CD4-positive, CD25-positive, alpha-beta regulatory T cell (primary cell): ENCODE data around the gene CASP7. TPM values are rescaled to one million over a fixed set of nuclear protein-coding genes. Genes with fewer than 3 reads are reported as not detected.

Experiments
- ATAC-seq, 2 donors: fragments of 150-1000 bp; cut with Tn5 transposase; one replicate each; pipeline ENCODE4 v1.10.0; 2021; ENCODE audit warnings: low read depth in 2 of 2, moderate number of reproducible peaks in 2 of 2, moderate library complexity in 1 of 2
- DNase-seq, 3 donors: peaks; one replicate each; pipeline versions ENCODE4 v3.0.0 to v3.0.0-alpha.2; 2012 to 2022; ENCODE audit warnings: mixed read lengths in 1 of 3
- H3K27ac ChIP-seq: one replicate; pipeline ENCODE4 v1.7.0; 2013; ENCODE audit warnings: mild to moderate bottlenecking, low read length; ENCODE audit not compliant: insufficient read depth, poor library complexity, severe bottlenecking
- H3K27me3 ChIP-seq: one replicate; pipeline ENCODE4 v1.7.0; 2013; ENCODE audit warnings: low read length; ENCODE audit not compliant: control insufficient read depth, insufficient read depth
- H3K36me3 ChIP-seq: one replicate; pipeline ENCODE4 v1.7.0; 2013; ENCODE audit warnings: mild to moderate bottlenecking, low read length, moderate library complexity; ENCODE audit not compliant: control insufficient read depth, insufficient read depth
- H3K4me1 ChIP-seq: 2 replicates; pipeline ENCODE4 v1.7.0; 2013; ENCODE audit warnings: mild to moderate bottlenecking, low read length; ENCODE audit not compliant: insufficient read depth, control insufficient read depth, poor library complexity, severe bottlenecking
- H3K4me3 ChIP-seq: one replicate; pipeline ENCODE4 v1.7.0; 2013; ENCODE audit warnings: low read depth, mild to moderate bottlenecking, low read length, moderate library complexity
- H3K9me3 ChIP-seq, 2 experiments: 1 replicate in 1 of 2; 2 replicates in 1 of 2; pipeline ENCODE4 v1.7.0; 2013; ENCODE audit warnings: low read length in 2 of 2, mild to moderate bottlenecking in 1 of 2, moderate library complexity in 1 of 2; ENCODE audit not compliant: control insufficient read depth in 2 of 2
- H3K27ac Mint-ChIP-seq, 3 donors: one replicate each; pipeline ENCODE4 v1.8.0; 2020 to 2022; ENCODE audit warnings: mild to moderate bottlenecking in 3 of 3, mixed read lengths in 3 of 3, moderate library complexity in 2 of 3
- H3K27me3 Mint-ChIP-seq: one replicate; pipeline ENCODE4 v1.8.0; 2022; ENCODE audit warnings: mild to moderate bottlenecking, mixed read lengths
- H3K36me3 Mint-ChIP-seq: one replicate; pipeline ENCODE4 v1.8.0; 2020; ENCODE audit warnings: mixed read lengths
- H3K4me1 Mint-ChIP-seq, 4 donors: one replicate each; pipeline ENCODE4 v1.8.0; 2020 to 2022; ENCODE audit warnings: mixed read lengths in 4 of 4, mild to moderate bottlenecking in 1 of 4
- H3K4me3 Mint-ChIP-seq, 4 donors: one replicate each; pipeline ENCODE4 v1.8.0; 2020 to 2022; ENCODE audit warnings: mild to moderate bottlenecking in 4 of 4, mixed read lengths in 4 of 4, moderate library complexity in 3 of 4
- H3K9me3 Mint-ChIP-seq, 7 donors: one replicate each; pipeline ENCODE4 v1.8.0; 2020 to 2022; ENCODE audit warnings: mixed read lengths in 7 of 7, mild to moderate bottlenecking in 3 of 7, moderate library complexity in 2 of 7
- polyA plus RNA-seq, 4 donors: library from polyadenylated mRNA; unstranded; fragments of 300-500 nt; fragmentation: Illumina TruSeq; gene quantifications; one replicate each; pipeline ENCODE4 v1.2.3, GENCODE V29; 2021
- total RNA-seq: library from RNA; stranded (reverse); gene quantifications from one replicate; pipeline ENCODE4 v1.2.3, GENCODE V29; 2022

The CASP7 gene
- 13.5 TPM for total RNA-seq
- polyA plus RNA-seq: 10 to 100 TPM; 11.1 to 24.2 (median 22.3) TPM

DNA sequence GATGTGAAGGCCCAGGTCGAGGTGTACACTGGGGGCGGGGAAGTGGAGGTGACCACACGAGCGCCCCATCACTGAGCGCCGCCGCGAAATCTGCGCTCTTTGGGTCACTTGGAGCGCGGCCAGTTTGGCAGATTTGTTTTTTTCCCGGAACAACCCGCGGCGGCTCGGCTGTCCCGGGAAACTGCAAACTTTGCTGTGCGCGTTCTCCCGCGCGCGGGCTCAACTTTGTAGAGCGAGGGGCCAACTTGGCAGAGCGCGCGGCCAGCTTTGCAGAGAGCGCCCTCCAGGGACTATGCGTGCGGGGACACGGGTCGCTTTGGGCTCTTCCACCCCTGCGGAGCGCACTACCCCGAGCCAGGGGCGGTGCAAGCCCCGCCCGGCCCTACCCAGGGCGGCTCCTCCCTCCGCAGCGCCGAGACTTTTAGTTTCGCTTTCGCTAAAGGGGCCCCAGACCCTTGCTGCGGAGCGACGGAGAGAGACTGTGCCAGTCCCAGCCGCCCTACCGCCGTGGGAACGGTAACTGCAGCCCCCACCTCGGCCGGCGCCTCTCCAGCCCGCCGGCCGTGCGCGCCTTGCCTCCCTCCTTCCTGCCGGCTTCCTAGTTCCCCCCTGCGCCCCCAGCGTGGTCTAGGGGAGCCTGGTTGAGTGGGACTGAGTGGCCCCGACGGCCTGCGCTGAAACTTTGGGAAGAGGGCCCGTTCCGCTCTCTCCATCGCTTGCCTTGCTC lies at the start of gene CASP7:
TSS of gene CASP7 (plus strand) at position 450 of the 727 bp plus-strand sequence. CDS start 17,582 bp downstream, outside the sequence.
- H3K27ac Mint-ChIP-seq: peak within 1 kb of the TSS; percentile 95 to 97 (median 97)
- Histone ChIP-seq H3K9me3 (no peaks in the 10 kb centered on the region), H3K27ac (peak within 1 kb of the TSS; percentile 76), H3K27me3 (no peaks in the 10 kb centered on the region), H3K36me3 (peaks cover 4% of the 10 kb centered on the region), H3K4me1 (peaks cover 26% of the 10 kb centered on the region), H3K4me3 (peak within 1 kb of the TSS; percentile 85)
- ATAC-seq (peak; percentile 85 to 86), DNase-seq (peak; percentile 69 to 92 (median 70))
- H3K4me1 Mint-ChIP-seq: peaks cover 19 to 49% (median 36%) of the 10 kb centered on the region in 4 donors
- H3K36me3 Mint-ChIP-seq: peaks cover 14% of the 10 kb centered on the region
- peaks cover 5% of the 10 kb centered on the region for H3K27me3 Mint-ChIP-seq
- H3K9me3 Mint-ChIP-seq: peaks cover 0 to 6% (median 3%) of the 10 kb centered on the region in 7 donors
- peak within 1 kb of the TSS; percentile 93 to 99 (median 97) for H3K4me3 Mint-ChIP-seq

DNA sequence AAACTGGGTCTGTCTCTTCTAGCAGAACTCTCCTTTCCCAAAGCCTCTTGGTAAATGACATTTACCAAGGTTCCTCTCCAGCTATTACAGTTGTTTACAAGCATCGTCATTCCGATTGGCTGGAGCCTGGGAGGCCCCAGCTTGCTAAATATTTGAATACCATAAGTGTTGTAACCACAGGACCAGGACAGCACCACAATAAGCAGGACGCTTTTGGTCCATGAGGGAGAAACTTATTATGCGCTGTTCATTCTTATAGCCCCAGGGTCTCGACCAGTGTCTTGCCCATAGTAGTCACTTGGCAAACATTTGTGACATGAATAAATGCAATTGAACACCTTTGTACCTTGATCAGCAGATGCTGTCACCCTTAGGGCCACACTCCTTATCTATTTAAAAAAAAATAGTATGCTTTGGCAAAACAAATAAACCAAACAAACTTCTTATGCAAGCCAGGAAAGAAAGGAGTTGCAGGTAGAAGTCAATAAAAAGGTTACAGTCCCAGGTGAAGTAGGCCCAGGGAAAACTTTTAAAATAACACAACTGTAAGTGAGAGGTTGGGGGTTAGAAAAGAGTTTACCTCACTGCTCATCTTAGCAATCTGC lies 48.7 kb upstream of the CASP7 start:
- no peak overlapping the region for H3K4me3 ChIP-seq
- H3K9me3 ChIP-seq: no peaks in the 10 kb centered on the region
- peaks cover 0 to 5% (median 0%) of the 10 kb centered on the region in 7 donors for H3K9me3 Mint-ChIP-seq
- peaks cover 12% of the 10 kb centered on the region for H3K27me3 Mint-ChIP-seq
- H3K36me3 ChIP-seq: no peaks in the 10 kb centered on the region
- H3K36me3 Mint-ChIP-seq: no peaks in the 10 kb centered on the region
- DNase-seq: no peak
- peaks cover 3% of the 10 kb centered on the region for H3K27me3 ChIP-seq
- no peaks in the 10 kb centered on the region for H3K4me1 ChIP-seq
- no peaks in the 10 kb centered on the region for H3K4me1 Mint-ChIP-seq
- no peak for ATAC-seq
- H3K27ac ChIP-seq: no peak overlapping the region
- H3K27ac Mint-ChIP-seq: no peak overlapping the region
- H3K4me3 Mint-ChIP-seq: no peak overlapping the region

DNA sequence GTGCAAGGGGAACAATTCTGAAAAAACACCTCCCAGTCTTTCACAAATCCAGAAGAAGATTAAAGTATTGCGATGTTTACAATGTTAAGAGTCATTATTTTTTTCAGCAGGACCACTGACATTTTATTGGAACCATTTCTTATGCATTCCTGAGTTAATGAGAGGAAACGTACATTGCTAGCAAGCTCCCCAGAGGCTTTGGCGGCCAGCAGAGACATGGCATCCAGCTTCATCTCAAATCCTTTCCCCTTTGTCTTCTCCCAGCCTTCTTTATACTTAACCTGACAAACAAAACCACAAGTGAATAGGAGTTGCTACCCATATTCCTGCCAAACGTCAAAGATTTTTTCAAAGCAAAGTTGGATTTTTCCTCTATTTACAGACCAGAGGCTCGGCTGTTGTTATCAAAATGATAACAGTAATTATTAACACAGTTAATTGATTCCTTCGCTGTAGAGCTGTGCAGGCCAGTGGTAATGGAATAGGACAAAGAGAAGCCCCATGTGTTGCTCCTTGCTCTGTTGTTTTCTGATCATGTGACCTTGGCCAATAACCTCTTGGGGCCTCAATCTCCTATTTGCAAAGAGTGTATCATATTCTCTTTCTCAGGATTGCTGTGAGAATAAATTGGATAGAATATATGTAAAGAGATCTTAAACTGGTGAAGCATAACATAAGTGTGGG lies 47.9 kb upstream of the CASP7 start:
- Mint-ChIP-seq H3K27me3 (peaks cover 12% of the 10 kb centered on the region), H3K36me3 (no peaks in the 10 kb centered on the region), H3K4me1 (no peaks in the 10 kb centered on the region), H3K27ac (no peak overlapping the region), H3K9me3 (peaks cover 0 to 5% (median 0%) of the 10 kb centered on the region in 7 donors), H3K4me3 (no peak overlapping the region)
- Histone ChIP-seq H3K4me1 (no peaks in the 10 kb centered on the region), H3K27ac (no peak overlapping the region), H3K4me3 (no peak overlapping the region), H3K36me3 (no peaks in the 10 kb centered on the region), H3K9me3 (no peaks in the 10 kb centered on the region), H3K27me3 (peaks cover 3% of the 10 kb centered on the region)
- ATAC-seq (no peak), DNase-seq (no peak)

DNA sequence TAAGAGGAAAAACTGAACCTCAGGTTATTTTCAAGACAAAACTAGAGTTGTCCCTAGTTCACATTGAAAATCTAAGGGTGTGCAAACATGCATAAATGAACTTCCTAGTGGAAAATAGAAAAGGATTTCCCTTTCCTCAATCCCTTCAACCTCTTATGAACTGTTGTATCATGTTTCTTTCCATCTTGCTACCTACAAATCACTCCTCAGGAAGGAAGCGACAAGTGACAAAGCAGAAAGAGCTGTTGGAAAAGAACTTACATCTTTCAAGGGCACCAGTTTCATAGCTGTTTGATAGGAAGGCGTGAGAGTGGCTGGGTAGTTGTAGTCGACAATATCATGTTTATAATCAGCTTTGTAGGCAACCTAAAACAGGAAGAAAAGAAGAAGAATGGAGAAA lies 39.7 kb upstream of the CASP7 start:
- Histone ChIP-seq H3K9me3 (no peaks in the 10 kb centered on the region), H3K4me1 (no peaks in the 10 kb centered on the region), H3K27me3 (peaks cover 5% of the 10 kb centered on the region), H3K4me3 (no peak overlapping the region), H3K36me3 (no peaks in the 10 kb centered on the region), H3K27ac (no peak overlapping the region)
- ATAC-seq: no peak
- DNase-seq: no peak
- Mint-ChIP-seq H3K9me3 (peaks cover 0 to 1% (median 0%) of the 10 kb centered on the region in 7 donors), H3K4me3 (peak overlapping the region in 1 of 4 donors; percentile 51), H3K27ac (no peak overlapping the region), H3K4me1 (no peaks in the 10 kb centered on the region), H3K27me3 (peaks cover 39% of the 10 kb centered on the region), H3K36me3 (no peaks in the 10 kb centered on the region)

DNA sequence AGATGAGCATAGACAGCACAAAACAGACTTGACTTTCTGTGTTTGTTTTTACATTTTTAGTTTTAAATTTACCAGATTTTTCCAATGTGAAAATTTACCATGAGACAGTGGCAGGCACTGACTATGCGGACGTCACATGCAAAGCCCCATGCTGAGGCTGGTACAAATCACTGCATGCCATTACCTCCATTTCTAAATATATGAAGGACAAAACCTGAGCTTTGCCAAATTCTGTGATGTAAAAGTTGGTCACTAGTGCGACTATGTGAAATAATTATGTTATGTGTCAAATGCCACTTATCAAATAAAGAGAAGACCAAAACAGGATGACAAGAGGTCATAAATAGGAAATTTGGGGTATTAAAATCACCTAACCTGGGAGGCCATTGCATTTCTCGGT lies 38.0 kb upstream of the CASP7 start:
- Mint-ChIP-seq H3K27ac (no peak overlapping the region), H3K4me3 (no peak overlapping the region), H3K27me3 (peaks cover 47% of the 10 kb centered on the region), H3K9me3 (peaks cover 0 to 1% (median 0%) of the 10 kb centered on the region in 7 donors), H3K36me3 (no peaks in the 10 kb centered on the region), H3K4me1 (no peaks in the 10 kb centered on the region)
- no peaks in the 10 kb centered on the region for H3K4me1 ChIP-seq
- peaks cover 5% of the 10 kb centered on the region for H3K27me3 ChIP-seq
- no peak for ATAC-seq
- H3K4me3 ChIP-seq: no peak overlapping the region
- H3K27ac ChIP-seq: no peak overlapping the region
- H3K9me3 ChIP-seq: no peaks in the 10 kb centered on the region
- no peaks in the 10 kb centered on the region for H3K36me3 ChIP-seq
- no peak for DNase-seq

DNA sequence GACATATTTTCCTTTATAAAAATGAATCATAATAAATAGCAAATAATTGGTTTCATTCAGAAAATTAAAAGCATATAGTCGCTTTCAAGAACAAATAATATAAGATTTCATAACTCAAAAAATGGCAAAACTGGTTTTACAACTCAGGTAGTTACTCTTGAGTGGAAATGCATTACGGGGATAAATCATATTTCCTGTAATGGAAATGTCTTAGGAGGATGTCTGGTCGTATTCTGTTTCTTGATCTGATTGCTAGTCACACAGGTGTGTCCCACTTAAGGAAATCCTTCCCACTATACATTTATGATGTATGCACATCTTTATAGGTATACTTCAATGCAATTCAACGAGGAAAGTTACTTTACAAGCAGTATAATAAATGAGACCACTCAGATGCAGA lies 36.5 kb upstream of the CASP7 start:
- Mint-ChIP-seq H3K4me3 (no peak overlapping the region), H3K4me1 (no peaks in the 10 kb centered on the region), H3K36me3 (no peaks in the 10 kb centered on the region), H3K27ac (no peak overlapping the region), H3K27me3 (peaks cover 54% of the 10 kb centered on the region), H3K9me3 (peaks cover 0 to 1% (median 0%) of the 10 kb centered on the region in 7 donors)
- Histone ChIP-seq H3K36me3 (no peaks in the 10 kb centered on the region), H3K9me3 (no peaks in the 10 kb centered on the region), H3K27me3 (peaks cover 5% of the 10 kb centered on the region), H3K4me1 (no peaks in the 10 kb centered on the region), H3K4me3 (no peak overlapping the region), H3K27ac (no peak overlapping the region)
- ATAC-seq: no peak
- no peak for DNase-seq

DNA sequence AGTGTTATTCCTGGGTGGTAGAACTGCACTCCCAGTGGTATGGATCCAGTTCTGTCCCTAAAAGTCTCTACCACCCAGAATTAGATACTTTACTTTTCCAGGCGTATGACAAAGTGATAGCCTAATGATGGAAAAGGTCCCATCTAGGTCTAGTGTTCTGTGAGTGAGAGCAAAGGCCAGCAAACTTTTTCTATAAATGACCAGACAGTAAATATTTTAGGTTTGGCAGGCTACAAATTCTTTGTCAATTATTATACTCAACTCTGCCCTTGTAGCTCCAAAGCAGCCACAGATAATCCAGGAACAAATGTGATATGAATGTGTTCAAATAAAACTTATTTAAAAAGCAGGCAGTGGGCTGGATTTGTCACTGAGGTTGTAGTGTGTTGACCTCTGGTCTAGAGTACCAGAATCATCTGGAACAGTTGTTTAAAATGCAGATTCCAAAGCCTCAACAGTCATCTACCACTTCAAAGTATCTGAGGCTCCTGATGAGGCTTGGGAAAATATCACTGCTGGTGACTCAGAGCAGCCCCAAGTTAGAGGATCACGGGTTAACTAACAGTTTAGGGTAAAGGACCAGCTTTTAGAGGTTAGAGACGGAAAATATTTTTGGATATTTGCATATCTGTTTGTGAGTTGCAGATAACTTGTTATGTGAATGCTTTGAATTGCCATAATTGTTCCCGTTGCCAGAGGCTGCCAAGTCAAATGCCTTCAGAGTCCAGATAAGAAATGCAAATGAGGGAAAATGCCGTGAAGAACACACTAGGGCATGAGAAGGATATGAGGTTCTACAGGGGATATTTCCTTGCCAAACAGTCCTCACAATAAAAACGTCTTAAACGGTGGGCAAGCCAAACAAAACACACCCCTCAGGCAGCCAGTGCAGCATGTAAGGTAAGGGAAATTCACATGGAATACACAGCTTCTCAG lies 35.3 kb upstream of the CASP7 start:
- Mint-ChIP-seq H3K9me3 (peaks cover 0 to 4% (median 0%) of the 10 kb centered on the region in 7 donors), H3K27me3 (peaks cover 51% of the 10 kb centered on the region), H3K4me3 (no peak overlapping the region), H3K36me3 (no peaks in the 10 kb centered on the region), H3K27ac (no peak overlapping the region), H3K4me1 (no peaks in the 10 kb centered on the region)
- peaks cover 5% of the 10 kb centered on the region for H3K27me3 ChIP-seq
- no peaks in the 10 kb centered on the region for H3K9me3 ChIP-seq
- no peak overlapping the region for H3K27ac ChIP-seq
- no peak for DNase-seq
- no peak overlapping the region for H3K4me3 ChIP-seq
- no peak for ATAC-seq
- H3K36me3 ChIP-seq: no peaks in the 10 kb centered on the region
- H3K4me1 ChIP-seq: no peaks in the 10 kb centered on the region
